Measurements from ENCODE around the gene C1orf198. TPM values are rescaled to one million over a fixed set of nuclear protein-coding genes. Genes with fewer than 3 reads are reported as not detected.

C1orf198 gene
- total RNA-seq, 1 experiment from 2014 or later = 20.5 TPM

- BruUV-seq (replicated peaks) = no TSS peak
- Histone ChIP-seq H3F3A (ENCODE audit: insufficient read depth, low read depth) (no peaks in the 10 kb centered on the region), H3K9me3 (ENCODE audit: insufficient read depth, low read depth) (no peaks in the 10 kb centered on the region), H3K27ac (no peak overlapping the region), H4K20me1 (ENCODE audit: insufficient read depth) (no peaks in the 10 kb centered on the region), H2AFZ (no peak overlapping the region), H3K27me3 (ENCODE audit: insufficient read depth, low read depth) (no peaks in the 10 kb centered on the region), H3K4me2 (no peak overlapping the region), H3K4me1 (replicated peaks; ENCODE audit: insufficient read depth) (no peaks in the 10 kb centered on the region), H3K36me3 (ENCODE audit: low read depth) (no peaks in the 10 kb centered on the region), H3K79me2 (ENCODE audit: low read depth) (no peaks in the 10 kb centered on the region), H3K9me2 (ENCODE audit: insufficient read depth) (no peaks in the 10 kb centered on the region), H3K4me3 (no peak overlapping the region)
- DNase-seq = no peak
- ChIA-PET POLR2A (ENCODE audit: unreplicated experiment) (no interaction called here), CTCF (no interaction called here)
- intact Hi-C loops (cut with micrococcal nuclease; ENCODE audit: unreplicated experiment) = no loop called here
- TF ChIP-seq, protein P1, sequence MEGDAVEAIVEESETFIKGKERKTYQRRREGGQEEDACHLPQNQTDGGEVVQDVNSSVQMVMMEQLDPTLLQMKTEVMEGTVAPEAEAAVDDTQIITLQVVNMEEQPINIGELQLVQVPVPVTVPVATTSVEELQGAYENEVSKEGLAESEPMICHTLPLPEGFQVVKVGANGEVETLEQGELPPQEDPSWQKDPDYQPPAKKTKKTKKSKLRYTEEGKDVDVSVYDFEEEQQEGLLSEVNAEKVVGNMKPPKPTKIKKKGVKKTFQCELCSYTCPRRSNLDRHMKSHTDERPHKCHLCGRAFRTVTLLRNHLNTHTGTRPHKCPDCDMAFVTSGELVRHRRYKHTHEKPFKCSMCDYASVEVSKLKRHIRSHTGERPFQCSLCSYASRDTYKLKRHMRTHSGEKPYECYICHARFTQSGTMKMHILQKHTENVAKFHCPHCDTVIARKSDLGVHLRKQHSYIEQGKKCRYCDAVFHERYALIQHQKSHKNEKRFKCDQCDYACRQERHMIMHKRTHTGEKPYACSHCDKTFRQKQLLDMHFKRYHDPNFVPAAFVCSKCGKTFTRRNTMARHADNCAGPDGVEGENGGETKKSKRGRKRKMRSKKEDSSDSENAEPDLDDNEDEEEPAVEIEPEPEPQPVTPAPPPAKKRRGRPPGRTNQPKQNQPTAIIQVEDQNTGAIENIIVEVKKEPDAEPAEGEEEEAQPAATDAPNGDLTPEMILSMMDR (conservative IDR thresholded peaks at IDR 0.05) = no peak
- TF ChIP-seq EZH2 (IDR thresholded peaks at IDR 0.05; ENCODE audit: low read depth) = no peak
These were observed 63.9 kb downstream of the C1orf198 start for GRCh38 chr1:230804396-230804795.

GRCh38 chr1:230800891-230801840, 67.2 kb downstream of the C1orf198 start:
- H3K9me2 ChIP-seq (ENCODE audit: insufficient read depth) = no peaks in the 10 kb centered on the region
- no peaks in the 10 kb centered on the region for H3K4me1 ChIP-seq (replicated peaks; ENCODE audit: insufficient read depth)
- H3K36me3 ChIP-seq (ENCODE audit: low read depth) = no peaks in the 10 kb centered on the region
- POLR2A ChIA-PET (ENCODE audit: unreplicated experiment) = no interaction called here
- H3K4me2 ChIP-seq = no peak overlapping the region
- no peaks in the 10 kb centered on the region for H3K9me3 ChIP-seq (ENCODE audit: insufficient read depth, low read depth)
- H3K27me3 ChIP-seq (ENCODE audit: insufficient read depth, low read depth) = no peaks in the 10 kb centered on the region
- H4K20me1 ChIP-seq (ENCODE audit: insufficient read depth) = no peaks in the 10 kb centered on the region
- no peak overlapping the region for H3K4me3 ChIP-seq
- no peaks in the 10 kb centered on the region for H3K79me2 ChIP-seq (ENCODE audit: low read depth)
- H2AFZ ChIP-seq = no peak overlapping the region
- no peak for DNase-seq
- H3F3A ChIP-seq (ENCODE audit: insufficient read depth, low read depth) = no peaks in the 10 kb centered on the region
- intact Hi-C loops (cut with micrococcal nuclease; ENCODE audit: unreplicated experiment) = no loop called here
- CTCF ChIA-PET = no interaction called here
- H3K27ac ChIP-seq = no peak overlapping the region
- TF ChIP-seq, protein P1 (conservative IDR thresholded peaks at IDR 0.05) = no peak
- no peak for TF ChIP-seq EZH2 (IDR thresholded peaks at IDR 0.05; ENCODE audit: low read depth)
- no TSS peak for BruUV-seq (replicated peaks)

DNA sequence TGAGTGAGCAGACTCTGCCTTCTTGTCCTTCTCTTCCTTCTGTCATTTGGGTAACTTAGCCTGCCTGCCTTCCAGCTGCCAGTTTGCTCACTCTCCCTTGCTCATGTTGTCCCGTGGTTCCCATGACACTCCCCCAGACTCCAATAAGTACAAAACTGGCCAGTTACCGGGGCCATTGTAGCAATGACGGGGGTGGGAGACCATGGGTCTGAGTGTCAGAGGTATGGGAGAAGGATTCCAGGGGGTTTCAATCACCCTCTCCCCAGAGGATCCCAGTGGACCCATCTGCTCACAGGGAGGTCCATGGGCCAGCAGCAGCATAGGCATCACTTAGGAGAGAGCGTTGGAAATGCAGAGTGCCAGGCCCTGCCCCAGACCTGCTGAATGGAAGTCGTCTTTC, 69.8 kb downstream of the C1orf198 start:
- Histone ChIP-seq H3K27me3 (ENCODE audit: insufficient read depth, low read depth) (no peaks in the 10 kb centered on the region), H3K79me2 (ENCODE audit: low read depth) (no peaks in the 10 kb centered on the region), H3K4me3 (no peak overlapping the region), H3K9me3 (ENCODE audit: insufficient read depth, low read depth) (no peaks in the 10 kb centered on the region), H3K4me1 (replicated peaks; ENCODE audit: insufficient read depth) (no peaks in the 10 kb centered on the region), H3F3A (ENCODE audit: insufficient read depth, low read depth) (no peaks in the 10 kb centered on the region), H4K20me1 (ENCODE audit: insufficient read depth) (no peaks in the 10 kb centered on the region), H3K4me2 (no peak overlapping the region), H2AFZ (no peak overlapping the region), H3K27ac (no peak overlapping the region), H3K36me3 (ENCODE audit: low read depth) (no peaks in the 10 kb centered on the region), H3K9me2 (ENCODE audit: insufficient read depth) (no peaks in the 10 kb centered on the region)
- no peak for TF ChIP-seq EZH2 (IDR thresholded peaks at IDR 0.05; ENCODE audit: low read depth)
- TF ChIP-seq, protein P1 (conservative IDR thresholded peaks at IDR 0.05) = no peak
- intact Hi-C loops (cut with micrococcal nuclease; ENCODE audit: unreplicated experiment) = loop anchor here (1.0 to 5.0 kb wide), 4 partner anchors 119 to 804 kb away; partner anchors contain the start of gene ARV1
- BruUV-seq (replicated peaks) = no TSS peak
- ChIA-PET POLR2A (ENCODE audit: unreplicated experiment) (no interaction called here), CTCF (interaction anchor here (0.5 kb wide), 1 partner anchor 85 kb away, joined by 7 read pairs; no protein-coding TSS in a partner anchor)
- DNase-seq = no peak
